Measurements from ENCODE around the gene SIL1.
"Not testable (repeated sequence)": the region's sequence is repeated elsewhere in the genome, so short reads cannot be mapped to it uniquely, and the experiment has no call there.

Gene SIL1

GRCh38 chr5:139197710-139198669 lies at the start of gene SIL1:
SIL1 (minus strand) TSS chr5:139198368; CDS start chr5:139127843, 70,525 bp downstream.
- FAIRE-seq, result no peak

- FAIRE-seq, result no peak
These were observed 48.2 kb upstream of the SIL1 start for GRCh38 chr5:139246394-139246793.

GRCh38 chr5:139245637-139246339 lies 47.6 kb upstream of the SIL1 start:
- no peak for FAIRE-seq

- FAIRE-seq, result no peak
These were observed 45.3 kb upstream of the SIL1 start for GRCh38 chr5:139243425-139243970.

GRCh38 chr5:139241139-139241538 lies 43.0 kb upstream of the SIL1 start:
- FAIRE-seq, result no peak

GRCh38 chr5:139236479-139236878 lies 38.3 kb upstream of the SIL1 start:
- no peak for FAIRE-seq

GRCh38 chr5:139232147-139232724 lies 34.1 kb upstream of the SIL1 start:
- FAIRE-seq, result no peak

- no peak for FAIRE-seq
These were observed 30.1 kb upstream of the SIL1 start for GRCh38 chr5:139228201-139228803.

- FAIRE-seq, result no peak
These were observed 28.0 kb upstream of the SIL1 start for GRCh38 chr5:139226131-139226530.

- FAIRE-seq, result no peak
These were observed 25.3 kb upstream of the SIL1 start for GRCh38 chr5:139223481-139223880.

GRCh38 chr5:139222346-139222745 lies 24.2 kb upstream of the SIL1 start:
- FAIRE-seq, result no peak

GRCh38 chr5:139218038-139218437 lies 19.9 kb upstream of the SIL1 start:
- not testable (repeated sequence) for FAIRE-seq

- FAIRE-seq, result no peak
These were observed 17.2 kb upstream of the SIL1 start for GRCh38 chr5:139215107-139215975.

- FAIRE-seq, result no peak
These were observed 16.5 kb upstream of the SIL1 start for GRCh38 chr5:139214646-139215045.

GRCh38 chr5:139212906-139213305 lies 14.7 kb upstream of the SIL1 start:
- no peak for FAIRE-seq

- no peak for FAIRE-seq
These were observed 14.3 kb upstream of the SIL1 start for GRCh38 chr5:139212486-139212885.

GRCh38 chr5:139210585-139210984 lies 12.4 kb upstream of the SIL1 start:
- FAIRE-seq, result no peak

- FAIRE-seq, result no peak
These were observed 9.3 kb upstream of the SIL1 start for GRCh38 chr5:139207297-139208000.

GRCh38 chr5:139205586-139205985 lies 7.4 kb upstream of the SIL1 start:
- FAIRE-seq, result no peak

- no peak for FAIRE-seq
These were observed 7.0 kb upstream of the SIL1 start for GRCh38 chr5:139205124-139205523.

GRCh38 chr5:139204196-139204595 lies 6.0 kb upstream of the SIL1 start:
- no peak for FAIRE-seq
